Endothelial cell of umbilical vein (primary cell): ENCODE measurements around the gene GRID1. TPM values are rescaled to one million over a fixed set of nuclear protein-coding genes. Genes with fewer than 3 reads are reported as not detected.

Experiments
- BruUV-seq: library from RNA; stranded (reverse); fragments of 400-500 nt; replicated peaks from 2 replicates; lab custom pipeline; 2021; lab: Mats Ljungman, UMichigan
- CTCF ChIA-PET: fragments of 300-600, 350-600 bp; sonication (Branson Sonifier 250); formaldehyde crosslinking; loops from one replicate; lab custom pipeline; 2021; ENCODE audit warnings: antibody characterized with exemption, inconsistent platforms; lab: Charles Lee
- POLR2A ChIA-PET: fragments of 300-600, 350-600 bp; sonication (Branson Sonifier 250); formaldehyde crosslinking; loops from one replicate; lab custom pipeline; 2021; ENCODE audit warnings: antibody characterized with exemption, inconsistent platforms; lab: Charles Lee
- DNase-seq: peaks from one replicate; pipeline ENCODE4 v3.0.0-alpha.2; 2011; ENCODE audit warnings: low read depth, low spot score
- FAIRE-seq: peaks from 2 replicates; lab custom pipeline; 2011; peaks lifted over from hg19 to GRCh38; lab: Jason Lieb, UNC
- H2AFZ ChIP-seq: 2 replicates; pipeline ENCODE4 v1.6.0; 2012; ENCODE audit warnings: low read depth, low read length, control low read depth, inconsistent platforms
- H3K27ac ChIP-seq: 2 replicates; pipeline ENCODE4 v1.5.1; 2011; ENCODE audit warnings: low read depth, mild to moderate bottlenecking, control low read depth, low read length, moderate library complexity; ENCODE audit not compliant: insufficient read depth
- H3K27me3 ChIP-seq, 2 experiments: 2 replicates each; pipeline versions ENCODE4 v1.6.0 to v1.6.1; 2011; ENCODE audit warnings: low read length in 2 of 2, mixed read lengths in 1 of 2; ENCODE audit not compliant: control insufficient read depth in 2 of 2, insufficient read depth in 2 of 2
- H3K36me3 ChIP-seq, 2 experiments: 2 replicates in 1 of 2; 3 replicates in 1 of 2; pipeline ENCODE4 v1.5.1; 2011; ENCODE audit warnings: low read length in 2 of 2, mild to moderate bottlenecking in 1 of 2, moderate library complexity in 1 of 2; ENCODE audit not compliant: control insufficient read depth in 2 of 2, insufficient read depth in 2 of 2; ENCODE audit errors: extremely low read depth in 1 of 2
- H3K4me1 ChIP-seq: 3 replicates; pipeline ENCODE4 v1.5.1; 2011; ENCODE audit warnings: mild to moderate bottlenecking, low read length; ENCODE audit not compliant: control insufficient read depth, insufficient read depth; ENCODE audit errors: extremely low read depth
- H3K4me2 ChIP-seq: 2 replicates; pipeline ENCODE4 v1.6.1; 2011; ENCODE audit warnings: low read length, control low read depth, mixed read lengths; ENCODE audit not compliant: insufficient read depth
- H3K4me3 ChIP-seq, 3 experiments: fragments of 200-600 bp in 1 of 3; sonication (generic), shearing (Covaris generic) in 1 of 3; replicated peaks in 1 of 3; 2 replicates each; pipeline ENCODE4 v1.5.1; 2011 to 2016; ENCODE audit warnings: control low read depth in 3 of 3, low read length in 3 of 3, mild to moderate bottlenecking in 2 of 3, inconsistent platforms in 1 of 3, low read depth in 1 of 3, moderate library complexity in 1 of 3; ENCODE audit not compliant: insufficient read depth in 1 of 3
- H3K79me2 ChIP-seq: 2 replicates; pipeline ENCODE4 v1.6.0; 2012; ENCODE audit warnings: low read length, inconsistent platforms; ENCODE audit not compliant: control insufficient read depth, insufficient read depth
- H3K9ac ChIP-seq: replicated peaks from 2 replicates; pipeline ENCODE3; 2011; ENCODE audit warnings: low read length, control low read depth; ENCODE audit not compliant: insufficient read depth; ENCODE audit errors: extremely low read depth
- H3K9me1 ChIP-seq: replicated peaks from 3 replicates; pipeline ENCODE4 v1.6.0; 2011; ENCODE audit warnings: mild to moderate bottlenecking, low read length; ENCODE audit not compliant: control insufficient read depth, insufficient read depth; ENCODE audit errors: extremely low read depth
- H3K9me3 ChIP-seq: replicated peaks from 2 replicates; pipeline ENCODE4 v1.5.1; 2012; ENCODE audit warnings: low read length, inconsistent platforms; ENCODE audit not compliant: control insufficient read depth, insufficient read depth
- H4K20me1 ChIP-seq: replicated peaks from 2 replicates; pipeline ENCODE3; 2011; ENCODE audit warnings: mild to moderate bottlenecking, low read length; ENCODE audit not compliant: control insufficient read depth, insufficient read depth; ENCODE audit errors: extremely low read depth
- EZH2 ChIP-seq: IDR thresholded peaks from 2 replicates; pipeline ENCODE4 v1.6.1; 2012; ENCODE audit warnings: borderline replicate concordance, low read depth, mild to moderate bottlenecking, moderate library complexity, low read length, inconsistent platforms; ENCODE audit not compliant: severe bottlenecking
- FOS ChIP-seq: IDR thresholded peaks from 2 replicates; pipeline ENCODE4 v1.6.1; 2011; ENCODE audit warnings: mild to moderate bottlenecking, low read length, moderate library complexity, borderline replicate concordance; ENCODE audit not compliant: insufficient read depth
- GATA2 ChIP-seq: IDR thresholded peaks from 2 replicates; pipeline ENCODE4 v1.7.0; 2011; ENCODE audit warnings: low read depth, mild to moderate bottlenecking, moderate library complexity, mixed read lengths, low read length; ENCODE audit not compliant: insufficient read length, insufficient read depth
- JUN ChIP-seq: IDR thresholded peaks from 2 replicates; pipeline ENCODE4 v1.6.1; 2011; ENCODE audit warnings: borderline replicate concordance, low read depth; ENCODE audit not compliant: insufficient read length, insufficient read depth
- MAX ChIP-seq: IDR thresholded peaks from 2 replicates; pipeline ENCODE4 v1.6.1; 2011; ENCODE audit not compliant: insufficient read depth, insufficient read length
- MYC ChIP-seq: IDR thresholded peaks from one replicate; pipeline ENCODE4 v1.6.1; 2011; ENCODE audit warnings: mild to moderate bottlenecking, low read depth, low read length
- POLR2A ChIP-seq: IDR thresholded peaks from 2 replicates; pipeline ENCODE4 v1.6.1; 2012; ENCODE audit warnings: low read depth, mild to moderate bottlenecking, control low read depth, low read length
- POLR2AphosphoS5 ChIP-seq: IDR thresholded peaks from 2 replicates; pipeline ENCODE4 v1.6.1; 2012; ENCODE audit warnings: low read depth, mild to moderate bottlenecking, control low read depth, low read length, moderate library complexity; ENCODE audit not compliant: insufficient read depth
- dilution Hi-C: fragments of 300-500 bp; cut with MboI; formaldehyde crosslinking; loops from one replicate; pipeline ENCODE4 v1.15.0; 2019; ENCODE audit warnings: low sequenced_read_pairs; ENCODE audit not compliant: extremely low pct_ligation_motif_present
- intact Hi-C: fragments of 100-400 bp; cut with micrococcal nuclease; formaldehyde crosslinking; loops from one replicate; pipeline ENCODE4 v1.10.0; 2022
- polyA plus RNA-seq, 4 experiments: library from polyadenylated mRNA; depleted of rRNA in 3 of 4; stranded (reverse) in 3 of 4; unstranded in 1 of 4; fragments of >200 nt; gene quantifications; 2 replicates each; pipeline versions ENCODE4 v1.2.1 to v1.2.3, GENCODE V29; 2011 to 2012; ENCODE audit warnings: missing spikeins in 1 of 4
- total RNA-seq: library from RNA; stranded (reverse); gene quantifications from 2 replicates; pipeline ENCODE4 v1.2.3, GENCODE V29; 2021
- TF ChIP-seq, protein P1 (sequence below), 2 donors: IDR thresholded peaks; 1 replicate in 1 of 2; 2 replicates in 1 of 2; pipeline ENCODE4 v1.5.1; 2011; ENCODE audit warnings: low read length in 2 of 2, mild to moderate bottlenecking in 2 of 2, moderate library complexity in 2 of 2, control low read depth in 1 of 2, inconsistent platforms in 1 of 2, low read depth in 1 of 2; ENCODE audit not compliant: insufficient read depth in 1 of 2; ENCODE audit errors: extremely low read depth in 1 of 2

GRID1 gene
- total and polyA plus RNA-seq, 2 donors (not counting 3 experiments of a cell fraction or from before 2014, with no cell fraction given) = not detected

GRCh38 chr10:86329896-86330680 is 36.5 kb downstream of the GRID1 start:
- H3K79me2 ChIP-seq = no peaks in the 10 kb centered on the region
- H3K4me3 ChIP-seq = no peak overlapping the region
- no peaks in the 10 kb centered on the region for H3K9me3 ChIP-seq
- no peaks in the 10 kb centered on the region for H4K20me1 ChIP-seq
- no peak overlapping the region for H2AFZ ChIP-seq
- no peak overlapping the region for H3K9ac ChIP-seq
- no peaks in the 10 kb centered on the region for H3K27me3 ChIP-seq
- BruUV-seq = no TSS peak
- no peaks in the 10 kb centered on the region for H3K36me3 ChIP-seq
- no peak for DNase-seq
- H3K27ac ChIP-seq = no peak overlapping the region
- H3K9me1 ChIP-seq = no peaks in the 10 kb centered on the region
- CTCF ChIA-PET = no interaction called here
- dilution Hi-C loops = no loop called here
- no peak for FAIRE-seq
- no peaks in the 10 kb centered on the region for H3K4me1 ChIP-seq
- POLR2A ChIA-PET = no interaction called here
- TF ChIP-seq MYC (no peak), EZH2 (no peak), MAX (no peak), GATA2 (no peak), POLR2A (no peak), FOS (no peak), POLR2AphosphoS5 (no peak), JUN (no peak)
- TF ChIP-seq, protein P1, sequence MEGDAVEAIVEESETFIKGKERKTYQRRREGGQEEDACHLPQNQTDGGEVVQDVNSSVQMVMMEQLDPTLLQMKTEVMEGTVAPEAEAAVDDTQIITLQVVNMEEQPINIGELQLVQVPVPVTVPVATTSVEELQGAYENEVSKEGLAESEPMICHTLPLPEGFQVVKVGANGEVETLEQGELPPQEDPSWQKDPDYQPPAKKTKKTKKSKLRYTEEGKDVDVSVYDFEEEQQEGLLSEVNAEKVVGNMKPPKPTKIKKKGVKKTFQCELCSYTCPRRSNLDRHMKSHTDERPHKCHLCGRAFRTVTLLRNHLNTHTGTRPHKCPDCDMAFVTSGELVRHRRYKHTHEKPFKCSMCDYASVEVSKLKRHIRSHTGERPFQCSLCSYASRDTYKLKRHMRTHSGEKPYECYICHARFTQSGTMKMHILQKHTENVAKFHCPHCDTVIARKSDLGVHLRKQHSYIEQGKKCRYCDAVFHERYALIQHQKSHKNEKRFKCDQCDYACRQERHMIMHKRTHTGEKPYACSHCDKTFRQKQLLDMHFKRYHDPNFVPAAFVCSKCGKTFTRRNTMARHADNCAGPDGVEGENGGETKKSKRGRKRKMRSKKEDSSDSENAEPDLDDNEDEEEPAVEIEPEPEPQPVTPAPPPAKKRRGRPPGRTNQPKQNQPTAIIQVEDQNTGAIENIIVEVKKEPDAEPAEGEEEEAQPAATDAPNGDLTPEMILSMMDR (IDR thresholded peaks at IDR 0.05; ENCODE audit: extremely low read depth in 1 of 2, insufficient read depth in 1 of 2, low read depth in 1 of 2, low read length in 2 of 2) = no peak
- intact Hi-C loops = no loop called here
- no peak overlapping the region for H3K4me2 ChIP-seq
